ENCODE data around the gene UNC93A.
A peak's percentile ranks its signal among the peaks of the same experiment; 100 is the strongest.
"Not testable (repeated sequence)": the region's sequence is repeated elsewhere in the genome, so short reads cannot be mapped to it uniquely, and the experiment has no call there.

The UNC93A gene

DNA sequence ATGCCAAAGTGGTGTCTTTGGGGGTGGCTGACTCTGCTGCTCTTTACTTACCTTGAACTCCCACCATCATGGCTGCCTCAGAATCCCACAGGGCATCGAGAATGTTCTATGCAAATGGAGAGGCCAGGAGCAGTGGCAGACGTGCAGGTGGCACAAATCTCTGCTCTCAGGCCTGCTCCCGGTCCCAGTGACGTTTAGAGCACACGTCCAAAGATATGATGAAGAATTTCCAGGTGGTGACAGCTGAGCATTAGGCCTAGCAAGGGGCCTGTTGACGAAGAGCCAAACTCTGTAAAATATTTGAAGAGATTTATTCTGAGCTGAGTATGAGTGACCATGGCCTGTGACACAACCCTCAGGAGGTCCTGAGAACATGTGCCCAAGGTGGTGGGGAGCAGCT lies 19.0 kb upstream of the UNC93A start:
- no peak for DNase-seq

DNA sequence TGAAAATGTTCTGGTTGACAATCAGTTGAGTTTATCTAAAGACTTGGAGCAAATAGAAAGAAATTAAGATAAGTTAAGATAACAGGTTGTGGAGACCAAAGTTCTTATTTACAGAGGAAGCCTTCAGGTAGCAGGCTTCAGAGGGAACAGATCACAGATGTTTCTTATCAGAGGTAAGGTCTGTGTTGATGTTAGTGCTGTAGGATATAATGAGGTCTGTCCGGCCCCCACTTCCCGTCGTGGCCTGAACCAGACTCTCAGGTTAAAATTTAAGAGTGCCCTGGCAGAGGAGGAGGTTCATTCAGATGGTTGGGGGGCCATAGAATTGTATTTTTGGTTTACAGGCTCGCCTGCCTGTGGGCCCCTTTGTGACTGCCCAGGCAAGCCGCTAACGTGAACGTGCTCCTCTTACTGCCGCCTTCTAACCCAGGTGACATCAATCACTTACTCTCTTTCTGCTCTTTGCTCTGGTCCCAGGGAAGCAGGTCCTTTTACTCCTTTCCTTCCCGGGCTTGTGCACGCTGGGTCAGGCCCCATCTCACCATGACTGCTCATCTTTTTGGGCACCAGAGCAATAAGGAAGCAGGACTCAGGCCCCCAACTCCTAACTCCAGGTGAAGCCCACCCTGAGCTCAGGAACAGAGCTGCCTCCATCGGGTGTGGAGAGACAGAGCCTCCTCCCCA lies 18.3 kb upstream of the UNC93A start:
- no peak for DNase-seq

DNA sequence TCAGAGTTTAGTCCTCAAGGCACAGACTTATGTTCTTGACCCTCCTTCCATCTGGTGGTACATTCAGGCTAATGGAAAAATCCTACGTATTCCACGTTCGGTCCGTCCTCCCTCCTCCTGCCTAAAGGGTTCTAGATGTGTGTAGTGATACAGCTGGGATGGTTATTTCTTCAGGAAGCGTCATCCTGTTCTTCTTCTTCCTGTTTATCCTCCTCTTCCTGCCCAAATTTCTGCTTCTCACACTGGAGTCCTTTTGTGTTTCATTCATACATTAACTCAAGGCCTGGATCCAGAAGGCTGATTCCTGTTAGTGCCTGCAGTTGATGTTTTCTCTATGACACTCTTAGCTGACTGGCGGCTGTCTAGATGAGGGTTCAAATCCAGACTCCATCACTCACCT lies 16.8 kb upstream of the UNC93A start:
- DNase-seq, result no peak

DNA sequence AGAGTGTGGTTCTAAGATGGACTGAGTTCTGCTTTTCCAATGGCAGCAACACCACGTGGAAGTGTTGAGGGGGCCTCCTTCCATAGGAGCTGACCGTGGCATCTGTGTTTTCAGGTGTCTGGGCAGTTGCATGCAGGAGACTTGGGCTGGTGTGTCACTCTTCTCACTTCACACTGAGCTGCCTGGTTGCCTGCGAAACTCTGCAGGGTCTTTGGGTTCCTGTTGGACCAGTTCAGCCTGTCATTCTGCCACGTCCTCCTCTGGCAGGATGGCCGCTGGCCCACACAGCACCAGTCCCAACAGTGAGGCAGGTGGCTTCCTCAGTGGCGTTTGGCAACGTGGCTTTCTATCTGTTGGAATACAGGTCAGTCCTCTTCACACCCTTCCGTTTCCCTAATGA lies 16.1 kb upstream of the UNC93A start:
- no peak for DNase-seq

DNA sequence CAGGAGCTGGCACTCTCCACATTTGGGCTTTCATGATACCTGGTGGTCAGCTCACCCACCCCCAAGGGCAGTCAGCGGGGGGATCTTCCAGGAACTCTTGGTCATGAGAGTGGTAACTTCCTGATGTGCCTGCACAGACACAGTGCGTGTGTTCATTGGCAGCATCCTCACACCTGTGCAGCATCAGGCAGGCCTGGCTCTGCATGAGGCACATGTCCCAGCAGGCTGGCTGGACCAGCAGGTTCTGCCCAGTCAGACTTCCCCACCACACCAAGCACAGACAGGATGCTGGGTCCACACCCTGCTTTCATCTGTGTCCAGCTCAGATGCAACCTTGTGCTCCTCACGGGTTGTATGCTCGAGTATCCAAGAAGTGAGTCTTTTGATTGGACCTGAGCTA lies 15.7 kb upstream of the UNC93A start:
- no peak for DNase-seq

DNA sequence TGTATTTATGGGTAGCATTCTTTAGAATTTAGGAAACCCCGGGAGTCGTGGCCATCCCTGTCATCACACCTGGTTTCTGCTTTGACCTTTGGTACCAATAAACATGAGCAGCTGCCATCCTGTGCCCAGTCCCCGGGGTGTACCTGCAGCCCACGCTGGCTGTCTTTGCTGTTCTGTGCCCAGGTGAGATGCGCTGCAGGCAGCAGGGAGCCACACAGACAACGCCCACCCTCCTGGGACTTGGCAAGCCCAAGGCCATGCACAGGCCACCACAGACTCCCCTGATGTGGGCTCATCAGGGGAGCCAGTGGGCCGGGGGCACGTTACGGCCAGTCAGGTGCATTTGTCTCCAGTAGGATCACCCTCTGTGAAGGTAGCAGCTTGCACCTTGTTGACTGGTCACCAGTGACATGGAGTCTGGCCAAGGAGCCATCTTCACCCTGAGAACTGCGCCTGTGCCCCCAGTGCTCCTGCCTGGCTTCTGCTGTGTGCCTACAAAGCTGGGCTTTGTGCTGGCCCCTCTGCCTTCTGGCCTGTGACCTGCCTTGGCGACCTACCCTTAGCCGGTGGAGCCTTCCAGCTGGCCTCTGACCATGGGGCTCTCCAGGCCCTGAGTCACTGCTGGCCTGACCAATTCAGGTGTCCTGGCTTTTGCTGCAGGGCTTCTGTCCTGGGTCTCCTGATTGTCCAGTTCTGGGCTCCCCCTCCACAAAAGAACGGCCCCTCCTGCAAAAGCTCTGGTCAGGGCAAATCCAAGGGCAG lies 14.2 kb upstream of the UNC93A start:
- no peak for DNase-seq

DNA sequence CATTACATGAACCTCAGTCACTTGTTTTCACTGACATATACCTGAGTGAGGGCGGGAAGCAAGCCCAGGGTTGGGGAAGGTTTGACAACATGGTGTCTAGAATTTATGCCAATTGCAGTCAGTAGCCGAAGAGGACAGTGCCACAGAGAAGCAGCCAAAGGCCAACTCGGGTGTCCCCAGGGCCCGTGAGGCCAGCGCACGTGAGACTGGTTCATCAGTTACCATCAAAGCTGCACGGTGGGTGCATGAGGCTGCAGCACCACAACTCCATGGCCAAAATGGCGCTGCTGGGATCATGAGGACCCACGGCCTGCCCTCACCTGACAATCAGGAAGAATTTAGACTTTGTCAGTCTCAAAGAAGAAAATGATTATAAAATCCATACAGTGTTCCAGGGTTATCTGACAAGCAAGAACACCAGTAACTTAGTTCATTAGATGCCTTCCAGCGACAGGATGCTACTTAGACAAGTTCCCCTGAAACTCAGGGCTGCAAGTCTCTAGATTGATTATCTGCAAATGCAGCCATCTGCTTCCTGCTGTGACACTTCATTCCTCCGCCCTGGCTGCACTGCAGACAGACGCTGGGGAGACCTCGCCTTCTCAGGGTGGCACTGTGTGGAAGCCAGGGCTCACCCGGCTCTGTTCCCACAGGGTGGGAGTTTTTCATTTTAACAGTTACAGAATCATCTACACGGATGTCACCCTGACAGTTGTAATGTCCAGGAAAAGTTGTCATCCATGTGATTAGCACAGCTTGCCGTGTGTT lies 12.8 kb upstream of the UNC93A start:
- not testable (repeated sequence) for DNase-seq

DNA sequence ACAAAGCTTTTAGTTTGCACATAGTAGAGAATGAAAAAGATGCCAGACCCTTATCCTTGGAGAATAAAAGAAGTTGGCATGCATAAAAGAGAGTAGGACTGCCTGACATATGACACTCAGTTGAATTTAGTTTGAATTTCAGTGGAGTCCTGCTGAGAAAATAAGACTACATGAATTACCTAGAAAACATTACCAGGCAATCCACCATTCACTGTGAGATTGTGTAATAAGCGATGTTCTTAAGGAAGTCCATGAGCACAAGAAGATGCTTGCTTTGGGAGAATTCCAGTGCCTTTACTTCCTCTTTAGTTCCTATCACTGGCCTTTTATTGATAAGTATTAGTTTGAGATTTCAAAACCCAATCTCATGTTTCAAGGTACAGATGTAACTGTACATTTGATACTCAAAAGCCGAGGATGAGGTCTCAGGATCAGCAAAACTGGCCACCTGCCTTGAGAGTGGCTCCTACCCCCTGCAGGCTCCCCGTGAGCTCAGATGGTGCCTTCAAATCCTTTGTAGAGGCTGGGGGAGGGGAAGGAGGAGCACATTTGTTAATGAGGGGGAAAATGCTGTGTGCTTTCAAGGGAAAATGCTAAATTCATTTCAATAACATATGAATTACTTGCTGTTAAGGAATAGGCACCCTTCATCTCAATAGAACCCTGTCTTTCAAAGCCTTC lies 11.2 kb upstream of the UNC93A start:
- DNase-seq, result no peak

DNA sequence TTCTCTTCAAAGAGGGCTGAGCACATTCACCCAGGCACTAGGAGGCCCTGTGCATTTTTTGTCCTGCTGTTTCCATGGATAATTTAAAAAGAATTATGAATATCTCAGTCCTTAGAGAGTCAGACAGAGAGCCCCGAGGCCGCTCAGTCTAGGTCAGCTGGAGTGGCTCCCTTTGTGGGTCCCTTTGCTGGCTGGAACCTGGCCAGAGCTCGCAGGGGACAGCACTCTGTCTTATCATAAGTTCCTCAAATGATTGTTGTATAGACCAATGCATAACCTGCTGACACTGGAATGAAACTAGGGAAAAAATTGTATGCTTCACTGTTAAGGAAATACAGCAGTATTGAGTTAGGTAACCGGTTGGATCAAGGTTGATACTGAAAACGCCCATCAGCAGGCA lies 10.6 kb upstream of the UNC93A start:
- not testable (repeated sequence) for DNase-seq

DNA sequence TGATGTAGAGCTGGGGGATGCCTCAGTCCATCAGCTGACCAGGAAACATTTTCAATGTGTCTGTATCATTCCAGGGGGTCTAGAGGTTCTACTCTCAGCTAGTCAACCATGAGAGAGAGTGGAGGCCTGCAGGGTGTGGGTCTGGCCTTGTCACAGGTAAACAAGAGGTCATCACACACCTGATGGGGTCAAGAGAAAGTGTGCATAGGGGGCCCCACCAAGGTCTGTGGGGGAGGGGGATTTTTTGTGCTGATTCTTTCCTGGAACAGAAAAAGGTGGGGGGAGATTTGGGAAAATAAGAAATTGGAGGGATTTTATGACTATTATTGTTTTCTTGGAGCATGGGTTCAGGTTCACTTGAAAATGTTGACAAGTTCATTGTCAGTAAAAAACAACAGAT lies 8.9 kb upstream of the UNC93A start:
- no peak for DNase-seq

DNA sequence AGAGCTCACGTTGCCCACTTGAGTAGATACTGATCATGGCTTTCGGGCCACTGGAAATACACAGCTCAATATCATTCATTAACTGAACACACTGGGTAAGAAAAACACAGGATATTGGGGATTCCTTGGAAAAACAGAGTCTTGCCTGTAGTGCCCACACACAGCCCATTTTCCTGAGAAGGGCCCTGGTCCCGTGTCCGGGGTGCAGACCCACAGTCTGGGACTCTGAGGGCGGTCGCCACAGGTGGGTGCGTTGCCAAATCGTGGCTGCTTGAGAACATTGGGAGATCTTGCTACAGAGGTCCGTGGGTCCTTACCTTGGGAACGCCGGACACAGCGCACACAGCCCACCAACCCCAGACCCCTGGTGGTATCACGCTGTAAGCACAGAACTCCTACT lies 6.5 kb upstream of the UNC93A start:
- not testable (repeated sequence) for DNase-seq

DNA sequence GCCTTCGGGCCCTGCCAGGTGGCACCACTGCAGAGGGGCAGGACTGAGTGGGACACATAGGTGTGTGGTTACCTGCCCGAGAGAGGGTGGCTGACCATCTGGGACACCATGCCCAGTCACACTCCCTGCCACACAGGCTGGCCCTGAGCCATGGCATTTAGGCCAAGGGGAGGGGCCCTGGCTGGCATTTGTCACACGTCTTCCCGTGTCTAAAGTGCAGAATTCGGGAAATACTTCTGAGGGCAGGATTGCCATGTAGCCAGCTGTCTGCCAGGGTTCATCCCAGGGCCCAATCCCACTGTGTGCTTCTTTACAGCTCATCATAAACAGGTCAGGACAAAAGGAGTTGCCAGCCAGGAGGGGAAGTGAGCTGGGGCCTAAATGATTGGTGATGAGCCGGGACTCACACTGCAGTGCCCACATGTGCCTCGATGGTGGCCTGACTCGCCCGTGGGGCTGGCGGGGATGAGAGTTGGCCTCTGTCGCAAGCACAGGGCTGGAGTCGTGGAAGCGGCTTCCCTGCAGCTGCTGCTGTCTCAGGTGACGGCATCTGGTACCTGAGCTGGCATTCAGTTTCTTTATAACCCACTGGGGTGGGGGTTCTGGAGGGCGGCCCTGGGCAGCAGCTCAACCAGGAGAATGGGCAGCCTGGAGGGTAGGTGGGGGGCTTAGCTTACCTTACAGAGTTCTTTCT lies 5.9 kb upstream of the UNC93A start:
- DNase-seq, result no peak

DNA sequence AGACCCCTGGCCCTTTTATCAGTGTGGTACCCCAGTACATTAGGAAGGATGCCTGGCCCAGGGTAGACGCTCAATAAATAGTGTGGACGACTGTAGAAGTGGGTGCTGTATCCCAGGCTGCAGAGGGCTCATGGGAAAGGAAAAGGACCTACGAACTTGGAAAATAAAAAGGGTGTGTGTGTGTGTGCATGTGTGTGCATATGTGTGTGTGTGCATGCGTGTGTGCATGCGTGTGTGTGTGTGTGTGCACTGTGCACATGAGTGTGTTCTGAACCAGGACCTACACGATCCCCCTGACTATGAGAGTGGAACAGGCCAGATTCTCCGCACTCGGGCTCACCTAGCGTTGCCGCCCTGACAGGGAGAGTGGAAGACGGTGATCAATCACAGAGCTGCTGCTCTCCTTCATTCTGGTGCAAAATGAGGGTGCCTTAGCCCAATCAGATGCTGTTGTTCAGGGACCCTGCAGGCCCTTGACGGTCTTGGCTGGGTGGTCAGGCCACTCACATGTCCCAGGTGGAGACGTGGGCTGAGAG lies 3.5 kb upstream of the UNC93A start:
- DNase-seq, result no peak

DNA sequence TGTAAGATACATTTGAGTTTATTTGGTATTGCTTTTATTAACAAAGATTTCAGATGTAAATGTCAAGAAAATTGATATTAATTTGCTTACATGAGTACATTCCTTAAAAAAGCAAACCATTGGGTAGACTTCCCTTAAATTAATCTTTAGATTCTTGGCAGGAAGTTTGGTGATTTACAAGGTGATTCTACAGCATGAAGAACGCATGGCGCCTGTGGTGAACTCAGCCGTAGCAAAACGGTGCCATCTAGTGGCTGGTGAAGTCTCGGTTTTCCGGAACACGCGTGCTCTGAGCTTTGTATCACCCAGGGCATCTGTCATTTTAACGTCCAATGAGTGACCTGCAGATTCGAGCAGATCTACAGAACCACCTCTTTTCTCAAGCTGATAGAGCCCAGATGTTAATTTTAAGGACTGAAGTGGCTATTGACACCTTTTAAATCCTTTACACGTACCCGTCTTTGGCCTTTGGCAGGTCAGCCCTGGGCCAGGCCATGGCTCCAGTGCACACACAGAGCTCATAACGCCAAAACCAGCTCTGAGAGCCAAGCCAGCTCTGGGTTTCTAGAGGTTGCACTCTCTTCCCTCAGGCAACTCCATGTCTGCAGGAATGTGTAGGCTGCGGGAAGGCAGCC lies 2.4 kb upstream of the UNC93A start:
- DNase-seq, result peak; percentile 29

DNA sequence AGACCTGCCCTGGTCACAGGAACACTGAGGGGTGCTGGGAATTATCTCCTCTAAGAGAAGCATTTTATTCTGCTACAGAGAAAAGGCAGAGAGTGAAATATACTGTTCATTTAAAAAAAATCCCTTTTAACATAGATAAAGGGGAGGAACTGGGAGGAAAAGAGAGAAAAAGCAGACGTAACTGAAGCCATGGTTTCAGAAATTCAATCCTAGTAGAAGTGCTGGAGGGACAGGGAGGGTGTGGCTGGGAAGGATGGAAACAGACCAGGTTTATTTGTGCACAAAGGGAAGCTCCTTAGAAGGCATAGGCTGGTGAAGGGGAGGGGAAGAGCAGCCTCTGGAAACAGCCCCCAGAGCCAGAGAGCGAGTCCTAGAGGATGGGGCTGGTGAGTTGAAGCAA lies 1.8 kb upstream of the UNC93A start:
- DNase-seq, result not testable (repeated sequence)

DNA sequence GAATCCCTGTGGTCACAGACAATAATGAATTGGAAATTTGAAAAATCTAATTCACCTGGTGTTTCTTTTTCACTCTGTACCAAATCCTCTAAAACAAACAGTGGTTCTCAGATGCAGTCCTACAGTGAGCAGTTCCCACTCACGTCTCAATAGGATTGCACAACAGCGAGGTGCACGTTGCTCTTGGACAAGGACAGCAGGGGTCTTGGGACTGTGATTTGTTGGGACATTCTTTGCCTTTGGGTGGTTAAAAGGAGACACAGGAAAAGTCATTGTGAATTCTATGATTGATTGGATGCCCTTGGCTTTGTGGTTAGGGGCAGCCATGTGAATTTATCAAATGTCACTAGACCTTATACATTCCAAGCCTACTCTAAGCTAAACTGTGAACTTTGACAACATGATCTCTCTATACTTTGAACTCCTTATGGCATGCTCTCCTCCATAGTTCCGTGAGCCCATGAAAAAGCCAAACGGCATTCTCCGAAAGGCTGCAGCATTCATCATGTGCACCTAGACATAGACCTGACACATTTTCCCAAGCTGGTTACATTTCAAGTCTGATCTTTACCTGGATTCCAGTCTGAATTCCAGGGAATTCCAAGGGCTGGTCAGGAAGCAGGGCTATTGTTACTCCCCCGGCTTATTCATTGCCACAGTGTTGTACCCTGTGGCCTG lies 647 bp downstream of the UNC93A start:
- no peak for DNase-seq

DNA sequence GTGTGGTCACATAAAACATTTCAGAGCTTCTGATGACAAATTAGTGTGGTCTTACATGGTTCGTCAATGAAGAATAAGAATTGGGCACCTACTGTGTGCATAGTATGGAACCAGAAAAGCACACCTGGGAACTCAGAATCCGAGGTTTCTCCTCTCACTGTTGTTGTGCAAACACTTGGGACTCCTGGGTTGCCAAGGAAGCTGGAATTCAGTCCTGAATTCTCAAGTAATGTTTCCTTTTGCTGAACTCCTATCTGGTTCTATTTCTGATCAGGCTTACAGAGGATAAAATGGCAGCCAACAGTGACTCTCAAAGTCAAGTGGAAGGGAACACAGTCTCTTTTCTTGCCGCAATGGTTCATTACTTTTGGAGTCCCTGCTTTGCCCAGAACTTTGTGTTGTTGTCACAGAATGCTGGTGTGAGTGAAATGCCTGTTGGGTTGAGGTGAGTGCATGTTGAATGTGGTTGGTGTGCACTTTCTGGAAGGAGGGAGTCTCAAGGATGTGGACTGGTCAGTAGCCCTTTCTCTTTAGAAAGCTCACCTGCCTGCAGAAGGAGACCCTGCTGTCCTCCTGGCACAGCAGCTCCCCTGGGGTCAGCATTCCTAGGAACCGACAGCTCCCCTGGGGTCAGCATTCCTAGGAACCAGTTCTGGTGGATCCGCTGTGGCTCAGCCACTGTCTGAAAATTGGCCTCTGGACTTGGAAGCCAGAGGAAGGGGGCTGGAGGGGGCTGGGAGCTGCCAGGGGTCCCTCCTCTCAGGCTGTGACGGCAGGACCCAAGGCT lies 1.4 kb downstream of the UNC93A start:
- DNase-seq, result no peak

DNA sequence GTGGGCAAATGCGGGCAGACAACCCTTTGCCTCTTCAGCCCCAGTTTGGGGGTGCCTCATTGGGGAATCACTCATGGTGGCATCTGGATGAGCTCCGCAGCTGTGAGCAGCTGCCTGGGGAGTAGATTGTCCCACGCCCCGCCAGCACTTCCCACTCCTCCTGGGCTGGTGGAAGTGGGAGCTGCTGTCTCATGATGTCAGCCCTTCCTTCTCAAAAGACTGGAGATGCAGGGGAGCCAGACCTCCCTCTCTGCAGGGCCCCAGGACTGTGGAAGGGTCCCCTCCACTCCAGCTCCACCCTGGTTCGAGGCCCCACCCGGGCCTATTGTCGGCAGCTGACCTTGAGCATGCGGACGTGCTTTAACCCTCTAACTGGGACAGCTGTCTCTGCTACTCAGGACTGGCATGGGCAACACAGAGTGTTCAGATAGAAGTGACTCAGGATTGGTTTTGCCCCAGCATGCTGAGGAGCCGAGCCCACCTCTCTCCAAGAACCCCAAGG lies 2.0 kb downstream of the UNC93A start:
- DNase-seq, result no peak

DNA sequence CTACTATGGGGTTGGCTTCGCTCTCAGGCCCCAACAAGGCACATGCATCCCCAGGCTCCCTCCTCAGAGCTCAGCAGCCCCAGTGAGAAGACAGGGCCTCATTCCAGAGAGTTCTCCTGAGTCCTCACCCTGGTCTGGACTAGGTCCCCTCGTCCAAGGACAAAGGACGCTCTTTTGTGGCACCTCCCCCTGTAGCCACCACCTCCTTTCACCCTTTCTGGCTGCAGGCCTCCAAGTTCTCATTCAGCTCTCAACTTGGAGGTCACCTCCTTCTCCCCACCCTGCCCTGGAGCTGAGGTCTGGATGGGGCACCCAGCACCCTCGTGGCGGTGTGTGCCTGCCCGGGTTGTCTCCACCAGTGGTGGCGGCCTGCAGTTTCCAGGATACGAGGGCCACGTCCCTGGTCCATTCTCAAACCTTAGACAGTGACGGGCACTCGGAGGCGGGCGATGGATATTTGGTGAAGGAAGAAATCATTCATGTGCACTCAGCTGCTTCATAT lies 2.5 kb downstream of the UNC93A start:
- no peak for DNase-seq

DNA sequence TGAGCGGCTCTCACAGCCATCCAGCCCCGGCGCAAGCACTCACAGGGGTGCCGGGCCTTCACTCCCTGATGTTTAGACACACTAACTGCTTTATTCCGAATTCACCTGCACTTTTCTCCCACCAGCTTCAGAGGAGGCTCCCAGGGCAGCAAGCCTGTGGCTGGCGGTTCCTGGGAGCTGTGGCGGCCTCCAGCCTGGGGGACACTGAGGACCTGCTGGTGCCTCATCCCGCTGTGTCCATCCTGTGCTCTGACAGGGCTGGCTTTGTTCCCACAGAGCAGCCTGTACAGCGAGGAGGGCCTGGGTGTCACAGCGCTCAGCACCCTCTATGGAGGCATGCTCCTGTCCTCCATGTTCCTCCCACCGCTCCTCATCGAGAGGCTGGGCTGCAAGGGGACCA lies 3.1 kb downstream of the UNC93A start:
- no peak for DNase-seq

Measured in MV-4-11 (cell line).